SK-N-SH (cell line): ENCODE data around the gene TTC39C. TPM values are rescaled to one million over a fixed set of nuclear protein-coding genes. Genes with fewer than 3 reads are reported as not detected.

Experiments
- CTCF ChIA-PET: fragments of 300-600, 350-600 bp; formaldehyde crosslinking; extraction: SDS; loops from one replicate; lab custom pipeline; 2021; lab: Yijun Ruan, JAX
- POLR2A ChIA-PET: fragments of 350-600 bp; sonication (Branson Sonifier 250); formaldehyde crosslinking; extraction: SDS; loops from one replicate; lab custom pipeline; 2020; ENCODE audit warnings: antibody characterized with exemption, inconsistent platforms; lab: Yijun Ruan, JAX
- DNase-seq: peaks from one replicate; pipeline ENCODE4 v3.0.0; 2012
- H2AFZ ChIP-seq: fragments of 200-600 bp; sonication (generic); 2 replicates; pipeline ENCODE4 v1.8.1; 2016; ENCODE audit warnings: antibody characterized with exemption, mild to moderate bottlenecking, low read depth
- H3F3A ChIP-seq: fragments of 200-600 bp; sonication (generic); replicated peaks from 2 replicates; pipeline ENCODE3; 2016; ENCODE audit warnings: antibody characterized with exemption, mild to moderate bottlenecking; ENCODE audit not compliant: insufficient read depth
- H3K27ac ChIP-seq, 2 experiments: fragments of 200-500 bp in 1 of 2; fragments of 200-600 bp in 1 of 2; sonication (Bioruptor generic) in 1 of 2; sonication (generic), shearing (Covaris generic) in 1 of 2; 2 replicates each; pipeline versions ENCODE4 v1.5.1 to v1.6.1; 2014 to 2016; ENCODE audit warnings: low read depth in 2 of 2, inconsistent platforms in 1 of 2, low read length in 1 of 2, mild to moderate bottlenecking in 1 of 2, mixed read lengths in 1 of 2
- H3K27me3 ChIP-seq: fragments of 200-600 bp; sonication (generic), shearing (Covaris generic); 2 replicates; pipeline ENCODE4 v1.6.1; 2016; ENCODE audit warnings: mixed run types; ENCODE audit not compliant: insufficient read depth
- H3K36me3 ChIP-seq, 2 experiments: fragments of 200-500 bp in 1 of 2; fragments of 200-600 bp in 1 of 2; sonication (Bioruptor generic) in 1 of 2; sonication (generic) in 1 of 2; replicated peaks in 1 of 2; 2 replicates each; pipeline versions ENCODE3 to v1.5.1; 2014 to 2016; ENCODE audit warnings: low read length in 1 of 2, mild to moderate bottlenecking in 1 of 2; ENCODE audit not compliant: insufficient read depth in 2 of 2, control insufficient read depth in 1 of 2
- H3K4me1 ChIP-seq, 2 experiments: fragments of 200-500 bp in 1 of 2; fragments of 200-600 bp in 1 of 2; sonication (Bioruptor generic) in 1 of 2; sonication (generic), shearing (Covaris generic) in 1 of 2; 2 replicates each; pipeline versions ENCODE4 v1.5.1 to v1.6.1; 2014 to 2016; ENCODE audit warnings: low read depth in 1 of 2, low read length in 1 of 2, mixed run types in 1 of 2; ENCODE audit not compliant: insufficient read depth in 2 of 2, control insufficient read depth in 1 of 2
- H3K4me2 ChIP-seq: fragments of 200-600 bp; sonication (generic), shearing (Covaris generic); 2 replicates; pipeline ENCODE4 v1.6.1; 2017; ENCODE audit warnings: mixed run types
- H3K4me3 ChIP-seq, 2 experiments: fragments of 200-500 bp in 1 of 2; fragments of 200-600 bp in 1 of 2; sonication (Bioruptor generic) in 1 of 2; sonication (generic), shearing (Covaris generic) in 1 of 2; 2 replicates each; pipeline versions ENCODE4 v1.5.1 to v1.8.1; 2014 to 2016; ENCODE audit warnings: low read depth in 2 of 2, inconsistent platforms in 1 of 2, low read length in 1 of 2, mild to moderate bottlenecking in 1 of 2, mixed read lengths in 1 of 2, moderate library complexity in 1 of 2
- H3K79me2 ChIP-seq: fragments of 200-600 bp; sonication (generic); 2 replicates; pipeline ENCODE4 v1.8.1; 2017; ENCODE audit warnings: mild to moderate bottlenecking; ENCODE audit not compliant: insufficient read depth
- H3K9ac ChIP-seq: fragments of 200-600 bp; sonication (generic); 2 replicates; pipeline ENCODE4 v1.6.1; 2017; ENCODE audit warnings: mixed run types
- H3K9me2 ChIP-seq: fragments of 200-600 bp; sonication (generic); 2 replicates; pipeline ENCODE4 v1.6.1; 2017; ENCODE audit warnings: mixed run types
- H3K9me3 ChIP-seq: fragments of 200-600 bp; sonication (generic); 2 replicates; pipeline ENCODE4 v1.6.1; 2017; ENCODE audit warnings: mixed run types, mild to moderate bottlenecking, moderate library complexity
- H4K20me1 ChIP-seq: fragments of 200-600 bp; sonication (generic); 2 replicates; pipeline ENCODE4 v1.6.1; 2017; ENCODE audit warnings: mild to moderate bottlenecking, mixed run types; ENCODE audit not compliant: insufficient read depth
- CHD2 ChIP-seq: fragments of 150-350 bp; IDR thresholded peaks from 2 replicates; pipeline ENCODE4 v1.6.1; 2018; ENCODE audit warnings: low read length; ENCODE audit not compliant: partially characterized antibody
- ELF1 ChIP-seq: IDR thresholded peaks from 2 replicates; pipeline ENCODE4 v1.4.0; 2012
- EP300 ChIP-seq, 2 experiments: IDR thresholded peaks; 2 replicates each; pipeline versions ENCODE4 v1.4.0 to v1.6.1; 2012; ENCODE audit warnings: borderline replicate concordance in 1 of 2, low read depth in 1 of 2, low read length in 1 of 2
- FOSL2 ChIP-seq: IDR thresholded peaks from 2 replicates; pipeline ENCODE4 v1.4.0; 2012; ENCODE audit warnings: low read depth, mild to moderate bottlenecking, moderate library complexity, borderline replicate concordance
- FOXJ3 ChIP-seq: sonication (generic); formaldehyde crosslinking; IDR thresholded peaks from 2 replicates; pipeline ENCODE4 v1.5.1; 2020; ENCODE audit warnings: mild to moderate bottlenecking, missing genetic modification reagents
- FOXM1 ChIP-seq: IDR thresholded peaks from 2 replicates; pipeline ENCODE4 v1.4.0; 2012; ENCODE audit warnings: low read depth, mild to moderate bottlenecking
- GABPA ChIP-seq: IDR thresholded peaks from 2 replicates; pipeline ENCODE4 v1.4.0; 2012; ENCODE audit warnings: low read depth, mild to moderate bottlenecking
- MEF2A ChIP-seq: IDR thresholded peaks from 2 replicates; pipeline ENCODE4 v1.4.0; 2012; ENCODE audit warnings: low read depth, borderline replicate concordance
- NFIC ChIP-seq: IDR thresholded peaks from 2 replicates; pipeline ENCODE4 v1.4.0; 2012; ENCODE audit warnings: borderline replicate concordance
- NRF1 ChIP-seq: IDR thresholded peaks from 2 replicates; pipeline ENCODE4 v1.6.1; 2012; ENCODE audit warnings: low read depth, mild to moderate bottlenecking, low read length
- POLR2AphosphoS5 ChIP-seq: IDR thresholded peaks from 2 replicates; pipeline ENCODE4 v1.6.1; 2012; ENCODE audit warnings: low read depth, low read length
- RFX5 ChIP-seq: IDR thresholded peaks from 2 replicates; pipeline ENCODE4 v1.6.1; 2012; ENCODE audit warnings: mild to moderate bottlenecking, improper control_type of control experiment, low read length
- TAF1 ChIP-seq: IDR thresholded peaks from 2 replicates; pipeline ENCODE4 v1.6.1; 2012; ENCODE audit warnings: low read depth, mild to moderate bottlenecking, low read length, moderate library complexity, borderline replicate concordance
- TCF12 ChIP-seq: IDR thresholded peaks from 2 replicates; pipeline ENCODE4 v1.4.0; 2012
- TEAD4 ChIP-seq: IDR thresholded peaks from 2 replicates; pipeline ENCODE4 v1.4.0; 2012; ENCODE audit warnings: mild to moderate bottlenecking, borderline replicate concordance; ENCODE audit not compliant: insufficient read depth
- YY1 ChIP-seq: IDR thresholded peaks from 2 replicates; pipeline ENCODE4 v1.4.0; 2012; ENCODE audit warnings: low read depth, mild to moderate bottlenecking
- WGBS: methylation state at CpG from one replicate; pipeline ENCODE4 v1.1.6; 2017; ENCODE audit warnings: low lambda C conversion rate; 5-methylcytosine and 5-hydroxymethylcytosine counted together
- polyA plus RNA-seq, 3 experiments: library from polyadenylated mRNA; depleted of rRNA; stranded (reverse); fragments of >200 nt; gene quantifications; 2 replicates each; pipeline ENCODE4 v1.2.3, GENCODE V29; 2012
- TF ChIP-seq, protein P1 (sequence below): IDR thresholded peaks from 2 replicates; pipeline ENCODE4; 2012
- TF ChIP-seq, protein P2 (sequence below): fragments of 150-350 bp; IDR thresholded peaks from 2 replicates; pipeline ENCODE4 v1.6.1; 2017; ENCODE audit warnings: antibody characterized with exemption, low read length, low read depth, borderline replicate concordance
- TF ChIP-seq, protein P3 (sequence below): IDR thresholded peaks from 2 replicates; pipeline ENCODE4 v1.4.0; 2012; ENCODE audit warnings: low read depth
- TF ChIP-seq, protein P4 (sequence below): fragments of 150-350 bp; IDR thresholded peaks from 2 replicates; pipeline ENCODE4 v1.6.1; 2016; ENCODE audit warnings: mild to moderate bottlenecking, low read depth, low read length
- TF ChIP-seq, protein P5 (sequence below): fragments of 200-600 bp; sonication (generic); IDR thresholded peaks from 2 replicates; pipeline ENCODE4 v1.6.1; 2017; ENCODE audit warnings: antibody characterized with exemption, mild to moderate bottlenecking, moderate library complexity

Gene TTC39C
- polyA plus RNA-seq, 1 of the 3 experiments (the other 2 are of a cell fraction) = 8.6 TPM

DNA sequence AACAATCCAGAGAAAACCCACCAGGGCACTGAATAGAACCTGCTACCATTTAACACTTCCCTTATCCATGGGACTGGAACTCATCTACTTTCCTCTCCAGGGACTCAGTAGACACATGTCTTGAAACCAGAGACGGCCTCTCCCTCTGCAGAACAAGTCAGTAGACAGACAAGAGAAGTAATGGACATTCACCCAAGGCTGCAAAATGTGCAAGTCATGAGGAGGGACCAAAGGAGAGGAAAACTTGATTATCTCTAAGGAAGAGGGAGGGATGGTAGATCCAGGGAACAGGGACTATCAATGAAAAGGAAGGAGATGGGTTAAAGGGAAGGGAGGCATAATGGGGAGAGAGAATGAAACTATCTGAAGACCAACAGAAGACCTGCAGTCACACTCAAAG lies 5.3 kb upstream of the TTC39C start:
- Histone ChIP-seq H4K20me1 (no peaks in the 10 kb centered on the region), H3K79me2 (no peaks in the 10 kb centered on the region), H3K4me1 (peaks cover 0 to 2% of the 10 kb centered on the region in 2 experiments; a peak in 1 of 4 replicates), H3K9me2 (no peaks in the 10 kb centered on the region), H3K27me3 (no peaks in the 10 kb centered on the region), H3K9ac (no peak overlapping the region), H3K27ac (no peak overlapping the region), H3K4me3 (no peak overlapping the region), H3F3A (peaks cover 4% of the 10 kb centered on the region), H3K9me3 (no peaks in the 10 kb centered on the region), H2AFZ (no peak overlapping the region), H3K4me2 (no peak overlapping the region), H3K36me3 (no peaks in the 10 kb centered on the region)
- TF ChIP-seq, protein P1, sequence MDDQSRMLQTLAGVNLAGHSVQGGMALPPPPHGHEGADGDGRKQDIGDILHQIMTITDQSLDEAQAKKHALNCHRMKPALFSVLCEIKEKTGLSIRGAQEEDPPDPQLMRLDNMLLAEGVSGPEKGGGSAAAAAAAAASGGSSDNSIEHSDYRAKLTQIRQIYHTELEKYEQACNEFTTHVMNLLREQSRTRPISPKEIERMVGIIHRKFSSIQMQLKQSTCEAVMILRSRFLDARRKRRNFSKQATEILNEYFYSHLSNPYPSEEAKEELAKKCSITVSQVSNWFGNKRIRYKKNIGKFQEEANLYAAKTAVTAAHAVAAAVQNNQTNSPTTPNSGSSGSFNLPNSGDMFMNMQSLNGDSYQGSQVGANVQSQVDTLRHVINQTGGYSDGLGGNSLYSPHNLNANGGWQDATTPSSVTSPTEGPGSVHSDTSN = no peak
- TF ChIP-seq EP300 (IDR thresholded peaks at IDR 0.05; ENCODE audit: borderline replicate concordance in 1 of 2, low read depth in 1 of 2, low read length in 1 of 2) (no peak), RFX5 (no peak), NFIC (no peak), FOXM1 (no peak), MEF2A (no peak), YY1 (no peak), CHD2 (no peak)
- TF ChIP-seq, protein P2, sequence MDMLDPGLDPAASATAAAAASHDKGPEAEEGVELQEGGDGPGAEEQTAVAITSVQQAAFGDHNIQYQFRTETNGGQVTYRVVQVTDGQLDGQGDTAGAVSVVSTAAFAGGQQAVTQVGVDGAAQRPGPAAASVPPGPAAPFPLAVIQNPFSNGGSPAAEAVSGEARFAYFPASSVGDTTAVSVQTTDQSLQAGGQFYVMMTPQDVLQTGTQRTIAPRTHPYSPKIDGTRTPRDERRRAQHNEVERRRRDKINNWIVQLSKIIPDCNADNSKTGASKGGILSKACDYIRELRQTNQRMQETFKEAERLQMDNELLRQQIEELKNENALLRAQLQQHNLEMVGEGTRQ = no peak
- TF ChIP-seq, protein P3, sequence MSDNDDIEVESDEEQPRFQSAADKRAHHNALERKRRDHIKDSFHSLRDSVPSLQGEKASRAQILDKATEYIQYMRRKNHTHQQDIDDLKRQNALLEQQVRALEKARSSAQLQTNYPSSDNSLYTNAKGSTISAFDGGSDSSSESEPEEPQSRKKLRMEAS = no peak
- TF ChIP-seq, protein P4, sequence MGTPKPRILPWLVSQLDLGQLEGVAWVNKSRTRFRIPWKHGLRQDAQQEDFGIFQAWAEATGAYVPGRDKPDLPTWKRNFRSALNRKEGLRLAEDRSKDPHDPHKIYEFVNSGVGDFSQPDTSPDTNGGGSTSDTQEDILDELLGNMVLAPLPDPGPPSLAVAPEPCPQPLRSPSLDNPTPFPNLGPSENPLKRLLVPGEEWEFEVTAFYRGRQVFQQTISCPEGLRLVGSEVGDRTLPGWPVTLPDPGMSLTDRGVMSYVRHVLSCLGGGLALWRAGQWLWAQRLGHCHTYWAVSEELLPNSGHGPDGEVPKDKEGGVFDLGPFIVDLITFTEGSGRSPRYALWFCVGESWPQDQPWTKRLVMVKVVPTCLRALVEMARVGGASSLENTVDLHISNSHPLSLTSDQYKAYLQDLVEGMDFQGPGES = no peak
- ChIA-PET POLR2A (no interaction called here), CTCF (no interaction called here)
- DNase-seq = no peak
- 75% methylated on average over 1 of the region's 1 CpG for WGBS

DNA sequence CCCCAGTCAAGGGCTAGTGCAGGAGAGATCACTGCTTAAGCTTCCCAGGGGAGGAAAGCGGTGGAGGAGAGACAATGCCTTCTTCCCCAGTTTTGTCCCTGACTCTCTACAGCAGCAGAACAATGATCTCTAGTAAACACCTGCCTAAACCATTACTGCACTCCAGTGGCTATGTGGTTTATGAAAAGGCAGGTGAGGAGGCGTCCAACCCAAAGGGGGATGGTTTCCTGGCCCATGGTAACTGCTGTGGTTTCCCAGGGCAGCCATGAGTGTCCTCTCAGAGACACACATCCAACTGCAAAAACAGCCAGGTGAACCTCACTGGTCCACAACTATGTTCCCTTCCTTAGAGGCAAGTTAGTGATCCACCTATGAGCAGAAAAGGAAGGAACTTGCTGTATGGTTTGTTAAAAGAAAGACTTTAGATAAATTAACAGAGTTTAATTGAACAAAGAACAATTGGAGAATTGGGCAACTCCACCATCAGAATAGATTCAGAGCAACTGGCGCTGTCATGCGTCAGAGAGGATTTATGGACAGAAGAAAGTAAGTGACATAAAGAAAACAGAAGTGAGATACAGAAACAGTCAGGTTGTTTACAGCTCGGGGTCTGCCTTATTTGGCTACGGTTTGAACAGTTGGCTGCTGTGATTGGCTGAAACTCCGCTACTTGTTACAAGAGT lies 4.8 kb upstream of the TTC39C start:
- Histone ChIP-seq H3F3A (peaks cover 4% of the 10 kb centered on the region), H3K9ac (no peak overlapping the region), H3K27ac (no peak overlapping the region), H3K4me1 (no peaks in the 10 kb centered on the region; a peak in 1 of 4 replicates), H3K4me2 (no peak overlapping the region), H3K27me3 (no peaks in the 10 kb centered on the region), H3K4me3 (no peak overlapping the region), H2AFZ (no peak overlapping the region), H4K20me1 (no peaks in the 10 kb centered on the region), H3K9me3 (no peaks in the 10 kb centered on the region), H3K79me2 (no peaks in the 10 kb centered on the region), H3K36me3 (no peaks in the 10 kb centered on the region), H3K9me2 (no peaks in the 10 kb centered on the region)
- WGBS = 76% methylated on average over 7 of the region's 7 CpGs
- POLR2A ChIA-PET = no interaction called here
- TF ChIP-seq YY1 (no peak), MEF2A (no peak), TAF1 (no peak), FOSL2 (no peak), NFIC (no peak), TCF12 (no peak), FOXJ3 (CRISPR knock-in tag) (no peak), ELF1 (no peak), TEAD4 (no peak), POLR2AphosphoS5 (no peak), GABPA (no peak), NRF1 (no peak)
- TF ChIP-seq, protein P3 = no peak
- TF ChIP-seq, protein P5, sequence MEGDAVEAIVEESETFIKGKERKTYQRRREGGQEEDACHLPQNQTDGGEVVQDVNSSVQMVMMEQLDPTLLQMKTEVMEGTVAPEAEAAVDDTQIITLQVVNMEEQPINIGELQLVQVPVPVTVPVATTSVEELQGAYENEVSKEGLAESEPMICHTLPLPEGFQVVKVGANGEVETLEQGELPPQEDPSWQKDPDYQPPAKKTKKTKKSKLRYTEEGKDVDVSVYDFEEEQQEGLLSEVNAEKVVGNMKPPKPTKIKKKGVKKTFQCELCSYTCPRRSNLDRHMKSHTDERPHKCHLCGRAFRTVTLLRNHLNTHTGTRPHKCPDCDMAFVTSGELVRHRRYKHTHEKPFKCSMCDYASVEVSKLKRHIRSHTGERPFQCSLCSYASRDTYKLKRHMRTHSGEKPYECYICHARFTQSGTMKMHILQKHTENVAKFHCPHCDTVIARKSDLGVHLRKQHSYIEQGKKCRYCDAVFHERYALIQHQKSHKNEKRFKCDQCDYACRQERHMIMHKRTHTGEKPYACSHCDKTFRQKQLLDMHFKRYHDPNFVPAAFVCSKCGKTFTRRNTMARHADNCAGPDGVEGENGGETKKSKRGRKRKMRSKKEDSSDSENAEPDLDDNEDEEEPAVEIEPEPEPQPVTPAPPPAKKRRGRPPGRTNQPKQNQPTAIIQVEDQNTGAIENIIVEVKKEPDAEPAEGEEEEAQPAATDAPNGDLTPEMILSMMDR = no peak
- TF ChIP-seq, protein P1 = no peak
- CTCF ChIA-PET = no interaction called here
- no peak for DNase-seq
